H1 (cell line): Measurements from ENCODE around the gene MPPED1. TPM values are rescaled to one million over a fixed set of nuclear protein-coding genes. Genes with fewer than 3 reads are reported as not detected.

Source experiments
- CTCF ChIA-PET: fragments of 300-600 bp; sonication (Branson Sonifier 250); formaldehyde crosslinking; loops from one replicate; lab custom pipeline; 2021; ENCODE audit not compliant: partially characterized antibody; lab: Charles Lee
- POLR2A ChIA-PET: fragments of 300-600 bp; sonication (Branson Sonifier 250); formaldehyde crosslinking; loops from one replicate; lab custom pipeline; 2021; ENCODE audit warnings: inconsistent platforms; ENCODE audit not compliant: partially characterized antibody; lab: Charles Lee
- DNase-seq, 2 experiments: peaks; one replicate each; pipeline versions ENCODE4 v3.0.0 to v3.0.0-alpha.2; 2010 to 2022; ENCODE audit warnings: low spot score in 2 of 2, low read depth in 1 of 2, mixed read lengths in 1 of 2
- FAIRE-seq: peaks from 2 replicates; lab custom pipeline; 2011; peaks lifted over from hg19 to GRCh38; lab: Jason Lieb, UNC
- H2AFZ ChIP-seq: 2 replicates; pipeline ENCODE4 v1.8.1; 2012; ENCODE audit warnings: low read length, inconsistent platforms
- H2AK5ac ChIP-seq: 2 replicates; pipeline ENCODE4 v1.6.1; 2013; ENCODE audit warnings: low read depth, low read length
- H2BK120ac ChIP-seq: replicated peaks from 2 replicates; pipeline ENCODE3; 2013; ENCODE audit warnings: low read depth, low read length, inconsistent platforms
- H2BK12ac ChIP-seq: 2 replicates; pipeline ENCODE4 v1.6.1; 2013; ENCODE audit warnings: low read depth, low read length
- H2BK15ac ChIP-seq: 2 replicates; pipeline ENCODE4 v1.6.1; 2013; ENCODE audit warnings: low read length
- H2BK20ac ChIP-seq: 2 replicates; pipeline ENCODE4 v1.6.1; 2013; ENCODE audit warnings: low read length
- H2BK5ac ChIP-seq: 2 replicates; pipeline ENCODE4 v1.6.1; 2013; ENCODE audit warnings: low read depth, low read length
- H3K14ac ChIP-seq: 2 replicates; pipeline ENCODE4 v1.6.1; 2013; ENCODE audit warnings: inconsistent platforms; ENCODE audit not compliant: insufficient read length
- H3K18ac ChIP-seq: 2 replicates; pipeline ENCODE4 v1.6.1; 2013; ENCODE audit warnings: low read length; ENCODE audit errors: extremely low read depth
- H3K23ac ChIP-seq: 2 replicates; pipeline ENCODE4 v1.6.1; 2013; ENCODE audit warnings: inconsistent platforms; ENCODE audit not compliant: insufficient read length
- H3K23me2 ChIP-seq: 2 replicates; pipeline ENCODE4 v1.6.1; 2013; ENCODE audit warnings: low read depth, low read length
- H3K27ac ChIP-seq: 2 replicates; pipeline ENCODE4 v1.6.1; 2011; ENCODE audit warnings: low read depth, low read length, inconsistent platforms
- H3K27me3 ChIP-seq, 4 experiments: replicated peaks in 1 of 4; 1 replicate in 1 of 4; 2 replicates in 3 of 4; pipeline versions ENCODE4 v1.6.1 to v1.8.1; 2011 to 2013; ENCODE audit warnings: low read length in 3 of 4, mild to moderate bottlenecking in 3 of 4, inconsistent platforms in 2 of 4, mixed read lengths in 2 of 4, moderate library complexity in 1 of 4; ENCODE audit not compliant: control insufficient read depth in 3 of 4, insufficient read depth in 3 of 4; ENCODE audit errors: extremely low read depth in 1 of 4
- H3K36me3 ChIP-seq, 4 experiments: 2 replicates each; pipeline versions ENCODE4 v1.6.1 to v1.8.1; 2011 to 2013; ENCODE audit warnings: mild to moderate bottlenecking in 4 of 4, low read length in 3 of 4, moderate library complexity in 2 of 4, control low read depth in 1 of 4, inconsistent platforms in 1 of 4; ENCODE audit not compliant: insufficient read depth in 4 of 4, control insufficient read depth in 2 of 4
- H3K4ac ChIP-seq: replicated peaks from 2 replicates; pipeline ENCODE3; 2013; ENCODE audit warnings: low read length, low read depth, mixed read lengths, inconsistent platforms; ENCODE audit not compliant: insufficient read length
- H3K4me1 ChIP-seq, 4 experiments: replicated peaks in 1 of 4; 1 replicate in 1 of 4; 2 replicates in 3 of 4; pipeline versions ENCODE4 v1.6.1 to v1.8.1; 2011 to 2013; ENCODE audit warnings: low read length in 3 of 4, inconsistent platforms in 2 of 4, mixed read lengths in 1 of 4; ENCODE audit not compliant: insufficient read depth in 4 of 4, control insufficient read depth in 3 of 4
- H3K4me2 ChIP-seq, 2 experiments: 2 replicates each; pipeline versions ENCODE4 v1.6.1 to v1.8.1; 2011 to 2013; ENCODE audit warnings: low read depth in 2 of 2, low read length in 2 of 2, control low read depth in 1 of 2, inconsistent platforms in 1 of 2, mild to moderate bottlenecking in 1 of 2; ENCODE audit not compliant: insufficient read depth in 1 of 2
- H3K4me3 ChIP-seq, 4 experiments: fragments of 200-600, 300-600 bp in 1 of 4; sonication (generic), shearing (Covaris generic), sonication (Bioruptor Twin) in 1 of 4; 2 replicates each; pipeline versions ENCODE4 v1.5.1 to v1.8.1; 2011 to 2016; ENCODE audit warnings: low read length in 4 of 4, low read depth in 3 of 4, control low read depth in 2 of 4, inconsistent platforms in 2 of 4, mild to moderate bottlenecking in 2 of 4, mixed read lengths in 1 of 4, moderate library complexity in 1 of 4; ENCODE audit not compliant: insufficient read depth in 2 of 4; ENCODE audit errors: extremely low read depth in 1 of 4
- H3K56ac ChIP-seq: replicated peaks from 2 replicates; pipeline ENCODE3; 2013; ENCODE audit warnings: low read depth, mild to moderate bottlenecking, mixed read lengths, low read length, inconsistent platforms; ENCODE audit not compliant: insufficient read length
- H3K79me1 ChIP-seq: 2 replicates; pipeline ENCODE4 v1.6.1; 2013; ENCODE audit warnings: low read depth, low read length, control low read depth
- H3K79me2 ChIP-seq, 2 experiments: 2 replicates each; pipeline versions ENCODE4 v1.6.1 to v1.8.1; 2012 to 2013; ENCODE audit warnings: low read length in 2 of 2, mild to moderate bottlenecking in 2 of 2, inconsistent platforms in 1 of 2; ENCODE audit not compliant: insufficient read depth in 2 of 2, control insufficient read depth in 1 of 2
- H3K9ac ChIP-seq, 4 experiments: replicated peaks in 1 of 4; 1 replicate in 1 of 4; 2 replicates in 3 of 4; pipeline versions ENCODE4 v1.6.1 to v1.8.1; 2011 to 2013; ENCODE audit warnings: low read depth in 3 of 4, low read length in 3 of 4, control low read depth in 2 of 4, mild to moderate bottlenecking in 2 of 4, moderate library complexity in 2 of 4, inconsistent platforms in 1 of 4; ENCODE audit errors: extremely low read depth in 1 of 4
- H3K9me3 ChIP-seq, 2 experiments: 2 replicates each; pipeline versions ENCODE4 v1.6.1 to v1.8.1; 2012 to 2013; ENCODE audit warnings: mild to moderate bottlenecking in 2 of 2, moderate library complexity in 2 of 2, control low read depth in 1 of 2, inconsistent platforms in 1 of 2, low read depth in 1 of 2, low read length in 1 of 2, mixed read lengths in 1 of 2; ENCODE audit not compliant: insufficient read depth in 2 of 2
- H4K20me1 ChIP-seq, 2 experiments: replicated peaks in 1 of 2; 2 replicates each; pipeline versions ENCODE3 to v1.8.1; 2011 to 2013; ENCODE audit warnings: inconsistent platforms in 2 of 2, low read length in 2 of 2, mild to moderate bottlenecking in 1 of 2; ENCODE audit not compliant: insufficient read depth in 2 of 2, control insufficient read depth in 1 of 2
- H4K5ac ChIP-seq: 2 replicates; pipeline ENCODE4 v1.6.1; 2013; ENCODE audit warnings: low read length, low read depth, mixed read lengths, inconsistent platforms; ENCODE audit not compliant: insufficient read length
- H4K8ac ChIP-seq: 2 replicates; pipeline ENCODE4 v1.8.0; 2013; ENCODE audit warnings: mild to moderate bottlenecking, moderate library complexity, low read length, inconsistent platforms; ENCODE audit not compliant: insufficient read depth; ENCODE audit errors: extremely low read depth
- H4K91ac ChIP-seq: replicated peaks from 2 replicates; pipeline ENCODE3; 2013; ENCODE audit warnings: low read length, mixed read lengths, inconsistent platforms; ENCODE audit not compliant: insufficient read length
- JUN ChIP-seq: IDR thresholded peaks from 2 replicates; pipeline ENCODE4 v1.6.1; 2011; ENCODE audit warnings: low read depth, mild to moderate bottlenecking, improper control_type of control experiment, low read length
- WGBS, 2 experiments: shearing (Covaris generic) in 1 of 2; methylation state at CpG; one replicate each; pipeline versions ENCODE4 v1.1.6 to v1.1.7; 2013 to 2015; ENCODE audit warnings: low lambda C conversion rate in 2 of 2, mixed read lengths in 2 of 2, inconsistent platforms in 1 of 2, low coverage in 1 of 2, missing lambda C conversion rate in 1 of 2; ENCODE audit not compliant: insufficient replicate concordance in 2 of 2, insufficient coverage in 1 of 2, insufficient read length in 1 of 2; ENCODE audit errors: extremely low coverage in 1 of 2, missing lambda C conversion rate in 1 of 2; 5-methylcytosine and 5-hydroxymethylcytosine counted together
- polyA plus RNA-seq, 7 experiments: library from polyadenylated mRNA; depleted of rRNA in 3 of 7; stranded (reverse) in 5 of 7; unstranded in 2 of 7; fragments of >200 nt in 5 of 7; fragments of 200-250 nt in 2 of 7; gene quantifications; 1 replicate in 5 of 7; 2 replicates in 1 of 7; 4 replicates in 1 of 7; pipeline versions ENCODE4 v1.2.1 to v1.2.3, GENCODE V29; 2011 to 2013; ENCODE audit warnings: missing spikeins in 2 of 7, mixed read lengths in 2 of 7
- total RNA-seq: library from RNA; stranded (reverse); fragmentation: NEBNext Ultra II Directional; extraction: Animal tissue kit (Norgen Biotek cat#: 25700); gene quantifications from 2 replicates; pipeline ENCODE4 v1.2.1, GENCODE V29; 2021

Gene MPPED1
- total and polyA plus RNA-seq, 2 of the 8 experiments (the other 6 are each of a cell fraction or from before 2014, with no cell fraction given): 0.29 to 0.37 TPM

- TF ChIP-seq JUN: no peak
- Histone ChIP-seq H3K27me3 (no peaks in the 10 kb centered on the region), H4K5ac (no peak overlapping the region), H2BK5ac (0 out of 2 replicates have a peak overlapping the region, but pooled peaks have one; percentile 5), H3K23me2 (no peaks in the 10 kb centered on the region), H3K27ac (no peak overlapping the region), H3K18ac (no peak overlapping the region), H3K4me3 (no peak overlapping the region), H3K9me3 (no peaks in the 10 kb centered on the region; a peak in 1 of 4 replicates), H4K20me1 (no peaks in the 10 kb centered on the region), H3K79me1 (no peaks in the 10 kb centered on the region), H3K4ac (no peak overlapping the region), H3K14ac (no peak overlapping the region), H2BK20ac (no peak overlapping the region), H3K4me2 (no peak overlapping the region), H2BK120ac (no peak overlapping the region), H2AK5ac (no peak overlapping the region), H2BK12ac (no peak overlapping the region), H2AFZ (no peak overlapping the region), H3K36me3 (no peaks in the 10 kb centered on the region; a peak in 1 of 8 replicates), H4K8ac (no peak overlapping the region), H3K23ac (no peak overlapping the region), H3K4me1 (peaks cover 0 to 2% (median 0%) of the 10 kb centered on the region in 4 experiments; a peak in 2 of 7 replicates), H3K79me2 (no peaks in the 10 kb centered on the region), H3K56ac (no peak overlapping the region), H3K9ac (no peak overlapping the region), H2BK15ac (no peak overlapping the region), H4K91ac (no peak overlapping the region)
- CTCF ChIA-PET: interaction anchor here (0.9 to 3.2 kb wide), 28 partner anchors 9 to 372 kb away, joined by 3 to 14 read pairs (median 4); no protein-coding TSS in a partner anchor
- WGBS, 2 experiments: 90% methylated on average over 8 of the region's 8 CpGs; no CpG with 5 or more reads in 1 of the 2 experiments
- POLR2A ChIA-PET: no interaction called here
- FAIRE-seq (no peak), DNase-seq (no peak)
Measured at GRCh38 chr22:43515411-43515810, 103.6 kb downstream of the MPPED1 start.
